K562 (cell line): ENCODE measurements around the gene FMNL2. TPM values are rescaled to one million over a fixed set of nuclear protein-coding genes. Genes with fewer than 3 reads are reported as not detected.
A peak's percentile ranks its signal among the peaks of the same experiment; 100 is the strongest.

ENCODE experiments used
- ATAC-seq: fragments of 200-7000 bp; cut with Tn5 transposase; 3 replicates; pipeline ENCODE4 v1.9.1; 2020; ENCODE audit warnings: moderate library complexity
- BruUV-seq: library from RNA; stranded (reverse); fragments of 400-500 nt; replicated peaks from 2 replicates; lab custom pipeline; 2021; lab: Mats Ljungman, UMichigan
- CTCF ChIA-PET: fragments of 300-600 bp; formaldehyde crosslinking; extraction: SDS; loops from one replicate; lab custom pipeline; 2021; ENCODE audit warnings: low intra/inter-chr PET ratio; lab: Yijun Ruan, JAX
- POLR2A ChIA-PET: fragments of 300-600, 350-650 bp; sonication (Branson Sonifier 250); formaldehyde crosslinking; extraction: SDS; loops from one replicate; lab custom pipeline; 2021; ENCODE audit warnings: antibody characterized with exemption, inconsistent platforms; lab: Yijun Ruan, JAX
- DNase-seq, 4 experiments: peaks; one replicate each; pipeline versions ENCODE4 v3.0.0 to v3.0.0-alpha.2; 2011 to 2018; ENCODE audit warnings: low spot score in 3 of 4, mixed read lengths in 3 of 4; ENCODE audit errors: extremely low read depth in 1 of 4
- FAIRE-seq: peaks from 2 replicates; lab custom pipeline; 2011; peaks lifted over from hg19 to GRCh38; lab: Jason Lieb, UNC
- H2AFZ ChIP-seq: 2 replicates; pipeline ENCODE4 v1.6.0; 2011; ENCODE audit warnings: low read depth, low read length, control low read depth, inconsistent platforms
- H3K27ac ChIP-seq: fragments of 200-600 bp; 3 replicates; pipeline ENCODE4 v1.8.0; 2011; ENCODE audit warnings: low read depth, mild to moderate bottlenecking, control low read depth, inconsistent platforms, low read length, moderate library complexity, mixed read lengths; ENCODE audit errors: extremely low read depth
- H3K27me3 ChIP-seq, 2 experiments: fragments of 300-600 bp in 1 of 2; 2 replicates in 1 of 2; 3 replicates in 1 of 2; pipeline versions ENCODE4 v1.6.0 to v1.8.0; 2011; ENCODE audit warnings: inconsistent platforms in 2 of 2, low read length in 2 of 2, mild to moderate bottlenecking in 1 of 2, mixed read lengths in 1 of 2, moderate library complexity in 1 of 2; ENCODE audit not compliant: control insufficient read depth in 2 of 2, insufficient read depth in 2 of 2
- H3K36me3 ChIP-seq: fragments of 300-600 bp; 3 replicates; pipeline ENCODE4 v1.8.0; 2011; ENCODE audit warnings: mild to moderate bottlenecking, low read length, inconsistent platforms; ENCODE audit not compliant: control insufficient read depth, insufficient read depth
- H3K4me1 ChIP-seq, 2 experiments: fragments of 200-600 bp in 1 of 2; replicated peaks in 1 of 2; 2 replicates in 1 of 2; 3 replicates in 1 of 2; pipeline versions ENCODE4 v1.5.1 to v1.8.0; 2011; ENCODE audit warnings: inconsistent platforms in 2 of 2, low read length in 2 of 2, mild to moderate bottlenecking in 1 of 2, mixed read lengths in 1 of 2, moderate library complexity in 1 of 2; ENCODE audit not compliant: control insufficient read depth in 2 of 2, insufficient read depth in 2 of 2
- H3K4me2 ChIP-seq: 2 replicates; pipeline ENCODE4 v1.6.1; 2011; ENCODE audit warnings: low read length, control low read depth, inconsistent platforms, mixed read lengths; ENCODE audit not compliant: insufficient read depth
- H3K4me3 ChIP-seq: fragments of 200-600 bp; sonication (generic), shearing (Covaris generic); 2 replicates; pipeline ENCODE4 v1.5.1; 2016; ENCODE audit warnings: control low read depth, inconsistent platforms
- H3K79me2 ChIP-seq: fragments of 200-600 bp; 3 replicates; pipeline ENCODE4 v1.8.0; 2011; ENCODE audit warnings: low read length, inconsistent platforms; ENCODE audit not compliant: control insufficient read depth, insufficient read depth
- H3K9ac ChIP-seq, 2 experiments: 2 replicates each; pipeline versions ENCODE4 v1.6.0 to v1.6.1; 2011; ENCODE audit warnings: low read depth in 2 of 2, low read length in 2 of 2, control low read depth in 1 of 2, inconsistent platforms in 1 of 2, mild to moderate bottlenecking in 1 of 2, mixed read lengths in 1 of 2; ENCODE audit not compliant: insufficient read depth in 1 of 2
- H3K9me1 ChIP-seq: one replicate; pipeline ENCODE4 v1.6.0; 2011; ENCODE audit warnings: inconsistent platforms, mild to moderate bottlenecking, low read length, moderate library complexity; ENCODE audit not compliant: control insufficient read depth, insufficient read depth
- H3K9me3 ChIP-seq: replicated peaks from 2 replicates; pipeline ENCODE4 v1.5.1; 2011; ENCODE audit warnings: low read depth, low read length, inconsistent platforms; ENCODE audit not compliant: control insufficient read depth, insufficient read depth
- H4K20me1 ChIP-seq: replicated peaks from 2 replicates; pipeline ENCODE4 v1.6.1; 2011; ENCODE audit warnings: low read length, inconsistent platforms, mixed read lengths; ENCODE audit not compliant: control insufficient read depth, insufficient read depth
- ADNP ChIP-seq: fragments of 200-800 bp; sonication (Bioruptor generic); IDR thresholded peaks from 2 replicates; pipeline ENCODE4 v1.6.1; 2016; ENCODE audit warnings: missing genetic modification characterization, missing compliant biosample characterization
- DLX4 ChIP-seq: fragments of 250-450 bp; sonication (Bioruptor Pico); IDR thresholded peaks from 2 replicates; pipeline ENCODE4 v1.6.1; 2021; ENCODE audit warnings: mild to moderate bottlenecking
- ID3 ChIP-seq, 2 experiments: fragments of 250-450 bp in 1 of 2; fragments of 450-650 bp in 1 of 2; sonication (Bioruptor Pico) in 1 of 2; IDR thresholded peaks; 2 replicates each; pipeline versions ENCODE4 v1.6.1 to v1.8.0; 2016 to 2021; ENCODE audit warnings: mild to moderate bottlenecking in 2 of 2, moderate library complexity in 2 of 2, missing compliant biosample characterization in 1 of 2, missing genetic modification characterization in 1 of 2
- MAZ ChIP-seq, 2 experiments: fragments of 450-650 bp in 1 of 2; sonication (generic) in 1 of 2; formaldehyde crosslinking; IDR thresholded peaks in 1 of 2; conservative IDR thresholded peaks in 1 of 2; 2 replicates each; pipeline versions ENCODE4 v1.4.0 to v1.5.0; 2020; ENCODE audit warnings: mild to moderate bottlenecking in 1 of 2, missing genetic modification reagents in 1 of 2
- ZNF12 ChIP-seq: sonication (generic); formaldehyde crosslinking; IDR thresholded peaks from 2 replicates; pipeline ENCODE4 v1.4.0; 2020; ENCODE audit warnings: mild to moderate bottlenecking, missing genetic modification reagents
- ZNF707 ChIP-seq: fragments of 250-450 bp; sonication (Bioruptor Pico); conservative IDR thresholded peaks from 2 replicates; pipeline ENCODE4 v1.8.0; 2022; ENCODE audit warnings: inconsistent platforms, mild to moderate bottlenecking, moderate library complexity
- WGBS: fragments of 100-300 bp; shearing (Covaris generic); methylation state at CpG from one replicate; pipeline ENCODE4 v1.1.6; 2016; ENCODE audit warnings: low coverage, mixed read lengths; ENCODE audit not compliant: insufficient coverage; ENCODE audit errors: missing lambda C conversion rate; 5-methylcytosine and 5-hydroxymethylcytosine counted together
- in situ Hi-C: fragments of 300-500 bp; cut with MboI; formaldehyde crosslinking; loops from 4 replicates; pipeline ENCODE4 v1.15.0; 2018; ENCODE audit warnings: inconsistent platforms, mixed read lengths
- intact Hi-C: fragments of 100-400 bp; cut with micrococcal nuclease; formaldehyde crosslinking; loops from 2 replicates; pipeline ENCODE4 v1.14.2; 2022
- polyA plus RNA-seq, 8 experiments: library from polyadenylated mRNA; depleted of rRNA in 4 of 8; stranded (reverse) in 5 of 8; unstranded in 3 of 8; fragments of >200 nt; fragmentation: Nextera tagmentation in 2 of 8; fragmentation: Illumina TruSeq in 1 of 8; extraction: Ambion mirVana in 2 of 8; extraction: Trizol in 1 of 8; gene quantifications; 2 replicates each; pipeline versions ENCODE4 v1.2.1 to v1.2.3, GENCODE V29; 2011 to 2014; ENCODE audit warnings: inconsistent platforms in 1 of 8, missing spikeins in 1 of 8
- total RNA-seq, 7 experiments: library from RNA; depleted of rRNA in 6 of 7; stranded (reverse); fragments of >200 nt in 6 of 7; fragmentation: Illumina TruSeq in 2 of 7; extraction: Trizol in 2 of 7; gene quantifications; 2 replicates each; pipeline versions ENCODE4 v1.2.1 to v1.2.3, GENCODE V29; 2011 to 2021; ENCODE audit warnings: low replicate concordance in 1 of 7

FMNL2 gene
- total and polyA plus RNA-seq, 9 of the 15 experiments (the other 6 are each of a cell fraction or from before 2014, with no cell fraction given): 0.15 to 0.49 (median 0.24) TPM; not detected in 1

GRCh38 chr2:152369176-152369860, 34.3 kb downstream of the FMNL2 start:
- no peaks in the 10 kb centered on the region for H3K79me2 ChIP-seq
- peaks cover 0 to 2% of the 10 kb centered on the region in 2 experiments; a peak in 1 of 5 replicates for H3K27me3 ChIP-seq
- DNase-seq: no peak
- no peak overlapping the region for H3K4me3 ChIP-seq
- no peaks in the 10 kb centered on the region for H4K20me1 ChIP-seq
- in situ Hi-C loops: no loop called here
- TF ChIP-seq ZNF707 (CRISPR knock-in tag): no peak
- TF ChIP-seq DLX4 (CRISPR knock-in tag): no peak
- TF ChIP-seq ZNF12 (CRISPR knock-in tag): no peak
- no peak for TF ChIP-seq MAZ (CRISPR knock-in tag; conservative IDR thresholded peaks at IDR 0.05 in 1 of 2, IDR thresholded peaks at IDR 0.05 in 1 of 2)
- no peak for TF ChIP-seq ID3 (CRISPR knock-in tag; IDR thresholded peaks at IDR 0.05)
- no peak for TF ChIP-seq ID3 (tag; IDR thresholded peaks at IDR 0.05)
- no peak for TF ChIP-seq ADNP (tag)
- no peak overlapping the region for H3K4me2 ChIP-seq
- ChIA-PET CTCF (no interaction called here), POLR2A (no interaction called here)
- WGBS: 2% methylated on average over 5 of the region's 5 CpGs
- intact Hi-C loops: no loop called here
- no peak overlapping the region for H3K9ac ChIP-seq
- no TSS peak for BruUV-seq
- H3K9me1 ChIP-seq: no peaks in the 10 kb centered on the region
- no peaks in the 10 kb centered on the region for H3K9me3 ChIP-seq
- H3K27ac ChIP-seq: no peak overlapping the region
- no peaks in the 10 kb centered on the region for H3K4me1 ChIP-seq
- peak; percentile 19 for FAIRE-seq
- H3K36me3 ChIP-seq: no peaks in the 10 kb centered on the region
- ATAC-seq: no peak
- H2AFZ ChIP-seq: no peak overlapping the region
